Activated naive CD4-positive, alpha-beta T cell treated with anti-CD3 and anti-CD28 coated beads, Interleukin-2, amount 50 U/mL, for 24 hours (primary cell): ENCODE measurements around the gene OR8H2.
"Not testable (repeated sequence)": the region's sequence is repeated elsewhere in the genome, so short reads cannot be mapped to it uniquely, and the experiment has no call there.

Source experiments
- H3K27ac Mint-ChIP-seq: one replicate; pipeline ENCODE4 v1.8.0; 2021; ENCODE audit warnings: mild to moderate bottlenecking, mixed read lengths
- H3K27me3 Mint-ChIP-seq: one replicate; pipeline ENCODE4 v1.8.0; 2021; ENCODE audit warnings: mixed read lengths
- H3K36me3 Mint-ChIP-seq: one replicate; pipeline ENCODE4 v1.8.0; 2021; ENCODE audit warnings: mixed read lengths
- H3K4me1 Mint-ChIP-seq: one replicate; pipeline ENCODE4 v1.8.0; 2021; ENCODE audit warnings: mixed read lengths
- H3K4me3 Mint-ChIP-seq: one replicate; pipeline ENCODE4 v1.8.0; 2021; ENCODE audit warnings: mild to moderate bottlenecking, mixed read lengths
- H3K9me3 Mint-ChIP-seq: one replicate; pipeline ENCODE4 v1.8.0; 2021; ENCODE audit warnings: mixed read lengths

Gene OR8H2

DNA sequence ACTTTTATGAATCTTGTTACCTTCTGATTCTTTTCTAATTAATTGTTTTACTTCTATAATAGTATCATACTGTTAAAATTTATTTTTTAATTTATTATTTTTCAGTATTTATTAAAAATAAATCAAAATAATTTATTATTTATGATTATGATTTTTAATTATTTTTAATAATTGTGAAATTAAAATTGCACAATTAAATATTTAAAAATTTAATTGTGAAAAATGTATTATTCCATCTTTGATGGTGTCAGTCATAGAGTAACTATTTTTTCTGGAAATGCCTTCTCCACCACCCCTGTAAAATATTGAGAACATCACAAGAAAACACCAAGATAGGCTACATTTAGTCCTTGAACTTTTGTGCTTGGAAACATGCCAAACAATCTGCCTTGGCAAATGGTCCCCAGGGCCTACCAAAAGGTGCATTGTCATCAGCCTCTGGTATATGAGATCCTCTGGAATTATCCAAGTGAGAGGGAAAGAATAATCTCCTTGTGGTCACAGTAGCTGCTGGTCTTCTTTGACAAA, at the start of gene OR8H2:
OR8H2 (plus strand) TSS at position 478 of the 528 bp plus-strand sequence. CDS start 1,356 bp downstream, outside the sequence.
- Mint-ChIP-seq H3K9me3 (peaks cover 13% of the 10 kb centered on the region), H3K27me3 (no peaks in the 10 kb centered on the region), H3K4me3 (no peak within 1 kb of the TSS), H3K27ac (no peak within 1 kb of the TSS), H3K4me1 (no peaks in the 10 kb centered on the region), H3K36me3 (no peaks in the 10 kb centered on the region)

DNA sequence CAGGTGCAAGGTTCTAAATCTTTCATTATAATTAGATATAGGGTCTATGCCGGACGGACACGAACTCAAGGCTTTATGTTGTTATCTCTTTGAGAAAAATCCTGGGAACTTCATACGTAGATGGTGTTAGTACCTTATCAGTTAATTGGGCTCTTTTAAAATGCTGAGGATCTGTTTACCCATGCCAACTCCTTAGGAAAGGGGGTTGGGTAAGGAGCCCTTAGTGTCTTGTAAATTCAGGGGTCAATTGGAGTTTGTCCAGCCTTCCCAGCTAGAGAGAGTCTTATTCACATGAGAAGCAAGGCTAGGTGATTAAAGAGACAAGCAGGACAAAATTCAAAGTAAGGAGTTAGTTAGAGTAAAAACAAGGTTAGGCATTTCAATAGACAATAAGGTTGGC, 47.1 kb upstream of the OR8H2 start:
- H3K27me3 Mint-ChIP-seq, H3K36me3 Mint-ChIP-seq, H3K4me1 Mint-ChIP-seq, H3K4me3 Mint-ChIP-seq, H3K27ac Mint-ChIP-seq: not testable (repeated sequence)
- peaks cover 22% of the 10 kb centered on the region for H3K9me3 Mint-ChIP-seq

- not testable (repeated sequence) for H3K36me3 Mint-ChIP-seq, H3K4me3 Mint-ChIP-seq, H3K27ac Mint-ChIP-seq, H3K27me3 Mint-ChIP-seq, H3K4me1 Mint-ChIP-seq
- H3K9me3 Mint-ChIP-seq: peaks cover 22% of the 10 kb centered on the region
Measured at GRCh38 chr11:56057661-56058237, 45.7 kb upstream of the OR8H2 start.

DNA sequence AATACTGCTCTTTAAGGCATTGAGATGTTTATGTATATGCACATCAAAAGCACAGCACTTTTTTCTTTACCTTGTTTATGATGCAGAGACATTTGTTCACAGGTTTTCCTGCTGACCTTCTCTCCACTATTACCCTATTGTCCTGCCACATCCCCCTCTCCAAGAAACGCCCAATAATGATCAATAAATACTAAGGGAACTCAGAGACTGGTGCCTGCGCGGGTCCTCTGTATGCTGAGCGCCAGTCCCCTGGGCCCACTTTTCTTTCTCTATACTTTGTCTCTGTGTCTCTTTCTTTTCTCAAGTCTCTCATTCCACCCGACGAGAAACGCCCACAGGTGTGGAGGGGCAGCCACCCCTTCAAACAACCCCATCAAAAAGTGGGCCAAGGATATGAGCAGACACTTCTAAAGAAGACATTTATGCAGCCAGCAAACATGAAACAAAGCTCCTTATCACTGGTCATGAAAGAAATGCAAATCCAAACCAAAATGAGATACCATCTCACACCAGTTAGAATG, 45.2 kb upstream of the OR8H2 start:
- H3K27ac Mint-ChIP-seq, H3K4me3 Mint-ChIP-seq, H3K4me1 Mint-ChIP-seq, H3K27me3 Mint-ChIP-seq, H3K36me3 Mint-ChIP-seq: not testable (repeated sequence)
- H3K9me3 Mint-ChIP-seq: peaks cover 22% of the 10 kb centered on the region

DNA sequence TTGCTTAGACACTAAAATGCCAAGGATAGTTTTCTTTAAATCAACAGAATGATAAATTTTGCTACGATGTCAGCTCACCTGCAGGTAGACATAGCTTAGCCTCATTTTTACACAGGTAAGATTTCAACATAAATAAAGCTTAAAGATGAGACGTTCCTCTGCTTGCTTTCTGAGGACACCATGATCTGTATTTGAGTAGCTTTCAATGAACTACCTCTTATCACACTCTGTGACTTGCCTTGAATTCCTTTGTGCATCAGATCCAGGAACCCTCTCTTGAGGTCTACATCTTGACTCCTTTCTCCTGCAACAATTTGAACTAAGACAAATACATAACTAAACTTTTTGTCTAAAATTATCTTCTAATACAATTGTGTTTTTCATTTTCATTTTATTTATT, 36.5 kb upstream of the OR8H2 start:
- Mint-ChIP-seq H3K4me1 (no peaks in the 10 kb centered on the region), H3K4me3 (no peak overlapping the region), H3K9me3 (no peaks in the 10 kb centered on the region), H3K27ac (no peak overlapping the region), H3K36me3 (no peaks in the 10 kb centered on the region), H3K27me3 (no peaks in the 10 kb centered on the region)

DNA sequence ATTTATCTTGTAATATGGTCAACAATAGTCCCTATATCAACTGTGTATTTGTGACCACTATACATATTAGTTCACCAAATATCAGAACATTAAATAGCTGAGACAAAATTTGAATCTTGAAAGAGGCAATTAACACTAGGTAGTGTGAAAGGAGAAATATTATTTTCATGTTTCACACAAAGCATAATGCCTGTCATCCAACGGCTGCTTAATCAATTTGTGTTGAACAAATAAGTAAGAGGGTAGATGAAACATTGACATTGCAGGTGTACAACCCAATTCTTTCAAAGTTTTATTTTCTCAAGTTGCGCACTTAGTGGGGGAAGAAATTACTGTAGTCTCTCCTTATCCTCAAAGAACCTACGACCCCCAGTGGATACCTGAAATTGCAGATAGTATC, 13.8 kb upstream of the OR8H2 start:
- no peaks in the 10 kb centered on the region for H3K36me3 Mint-ChIP-seq
- H3K4me3 Mint-ChIP-seq: no peak overlapping the region
- no peak overlapping the region for H3K27ac Mint-ChIP-seq
- no peaks in the 10 kb centered on the region for H3K4me1 Mint-ChIP-seq
- no peaks in the 10 kb centered on the region for H3K9me3 Mint-ChIP-seq
- no peaks in the 10 kb centered on the region for H3K27me3 Mint-ChIP-seq

- H3K27me3 Mint-ChIP-seq: no peaks in the 10 kb centered on the region
- H3K27ac Mint-ChIP-seq: no peak within 1 kb of the TSS
- no peak within 1 kb of the TSS for H3K4me3 Mint-ChIP-seq
- H3K9me3 Mint-ChIP-seq: no peaks in the 10 kb centered on the region
- H3K36me3 Mint-ChIP-seq: no peaks in the 10 kb centered on the region
- H3K4me1 Mint-ChIP-seq: no peaks in the 10 kb centered on the region
Measured at GRCh38 chr11:56093008-56093407, 10.5 kb upstream of the OR8H2 start, which contains the start of gene OR8I2. OR8I2 (plus strand) TSS chr11:56093308; CDS start chr11:56093308, 0 bp downstream.

DNA sequence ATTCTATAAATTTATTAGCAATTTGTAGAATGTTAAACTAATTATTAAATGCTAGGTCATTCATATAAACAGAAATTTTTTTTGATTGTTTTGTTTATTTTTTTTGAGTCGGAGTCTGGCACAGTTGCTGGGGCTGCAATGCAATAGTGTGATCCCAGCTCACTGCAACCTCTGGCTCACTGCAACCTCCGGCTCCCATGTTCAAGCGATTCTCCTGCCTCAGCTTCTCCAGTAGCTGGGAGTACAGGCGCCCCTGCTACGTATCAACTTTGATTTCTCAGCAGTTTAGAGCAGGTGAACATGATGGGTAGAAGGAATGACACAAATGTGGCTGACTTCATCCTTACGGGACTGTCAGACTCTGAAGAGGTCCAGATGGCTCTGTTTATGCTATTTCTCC, 18.6 kb downstream of the OR8H2 start, which contains the start of gene OR8H3:
OR8H3 (plus strand) TSS at position 301 of the 400 bp plus-strand sequence; CDS start at position 301, 0 bp downstream.
- Mint-ChIP-seq H3K36me3 (no peaks in the 10 kb centered on the region), H3K27ac (no peak within 1 kb of the TSS), H3K4me1 (no peaks in the 10 kb centered on the region), H3K9me3 (peaks cover 7% of the 10 kb centered on the region), H3K27me3 (no peaks in the 10 kb centered on the region), H3K4me3 (no peak within 1 kb of the TSS)

- H3K27me3 Mint-ChIP-seq: no peaks in the 10 kb centered on the region
- H3K4me1 Mint-ChIP-seq: no peaks in the 10 kb centered on the region
- no peak within 1 kb of the TSS for H3K27ac Mint-ChIP-seq
- no peaks in the 10 kb centered on the region for H3K36me3 Mint-ChIP-seq
- H3K4me3 Mint-ChIP-seq: no peak within 1 kb of the TSS
- peaks cover 16% of the 10 kb centered on the region for H3K9me3 Mint-ChIP-seq
Measured at GRCh38 chr11:56140151-56140661, 36.7 kb downstream of the OR8H2 start, which contains the start of gene OR8J3. OR8J3 (minus strand) TSS chr11:56140201; CDS start chr11:56137718, 2,483 bp downstream.

GRCh38 chr11:56143681-56144080, 40.2 kb downstream of the OR8H2 start:
- not testable (repeated sequence) for H3K27ac Mint-ChIP-seq

DNA sequence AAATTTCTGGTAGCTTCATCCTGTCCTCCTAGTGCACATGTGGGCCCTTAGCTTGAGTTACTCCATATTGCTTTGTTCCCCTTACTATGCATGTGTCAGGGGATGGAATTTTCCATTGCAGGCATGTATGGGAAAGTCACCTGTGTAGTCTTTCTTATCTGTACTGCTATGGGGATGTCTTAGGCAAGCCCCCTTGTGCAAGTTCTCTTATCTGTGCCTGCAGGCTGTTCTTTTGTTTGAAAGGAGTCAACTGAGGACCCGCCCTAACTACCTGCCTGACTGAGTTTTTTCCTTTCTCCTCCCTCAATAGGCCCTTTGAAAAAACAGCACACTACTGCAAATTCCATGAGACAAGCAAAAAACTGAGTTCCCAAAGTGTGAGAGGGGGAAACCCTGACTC, 47.9 kb downstream of the OR8H2 start:
- Mint-ChIP-seq H3K4me1 (no peaks in the 10 kb centered on the region), H3K4me3 (no peak overlapping the region), H3K27me3 (no peaks in the 10 kb centered on the region), H3K27ac (no peak overlapping the region), H3K9me3 (peaks cover 25% of the 10 kb centered on the region), H3K36me3 (no peaks in the 10 kb centered on the region)

More at GRCh38 chr11:56143681-56144080, 40.2 kb downstream of the OR8H2 start:
- not testable (repeated sequence) for H3K27me3 Mint-ChIP-seq, H3K4me3 Mint-ChIP-seq, H3K4me1 Mint-ChIP-seq, H3K36me3 Mint-ChIP-seq
- peaks cover 10% of the 10 kb centered on the region for H3K9me3 Mint-ChIP-seq

- Mint-ChIP-seq H3K9me3 (peaks cover 25% of the 10 kb centered on the region), H3K27ac (no peak overlapping the region), H3K4me3 (no peak overlapping the region), H3K27me3 (no peaks in the 10 kb centered on the region), H3K4me1 (no peaks in the 10 kb centered on the region), H3K36me3 (no peaks in the 10 kb centered on the region)
Measured at GRCh38 chr11:56152333-56152732, 48.8 kb downstream of the OR8H2 start.
